IMR-90 (cell line): ENCODE data around the gene RASSF7. TPM values are rescaled to one million over a fixed set of nuclear protein-coding genes. Genes with fewer than 3 reads are reported as not detected.

ENCODE experiments used
- ATAC-seq: fragments of 200-7000 bp; cut with Tn5 transposase; 2 replicates; pipeline ENCODE4 v1.9.1; 2020; ENCODE audit warnings: low read depth, mild to moderate bottlenecking, moderate library complexity
- BruUV-seq: library from RNA; stranded (reverse); fragments of 400-500 nt; replicated peaks from 2 replicates; lab custom pipeline; 2021; lab: Mats Ljungman, UMichigan
- CTCF ChIA-PET: fragments of 300-600 bp; formaldehyde crosslinking; extraction: SDS; loops from one replicate; lab custom pipeline; 2021; ENCODE audit warnings: antibody characterized with exemption; lab: Yijun Ruan, JAX
- POLR2A ChIA-PET: fragments of 300-600 bp; sonication (Branson Sonifier 250); formaldehyde crosslinking; loops from one replicate; lab custom pipeline; 2022; ENCODE audit warnings: antibody characterized with exemption; ENCODE audit not compliant: unreplicated experiment; lab: Charles Lee
- DNase-seq: peaks from one replicate; pipeline ENCODE4 v3.0.0; 2013
- H2AFZ ChIP-seq: replicated peaks from 2 replicates; pipeline ENCODE3; 2013; ENCODE audit warnings: low read length, mild to moderate bottlenecking; ENCODE audit not compliant: poor library complexity
- H2AK5ac ChIP-seq: 2 replicates; pipeline ENCODE4 v1.6.1; 2013; ENCODE audit warnings: low read depth, low read length, inconsistent platforms
- H2AK9ac ChIP-seq: replicated peaks from 2 replicates; pipeline ENCODE3; 2013; ENCODE audit warnings: mild to moderate bottlenecking, low read depth, low read length, moderate library complexity; ENCODE audit not compliant: poor library complexity
- H2BK120ac ChIP-seq: 2 replicates; pipeline ENCODE4 v1.6.1; 2013; ENCODE audit warnings: low read depth, low read length, inconsistent platforms
- H2BK15ac ChIP-seq: 3 replicates; pipeline ENCODE4 v1.6.1; 2013; ENCODE audit warnings: low read depth, low read length, inconsistent platforms
- H2BK20ac ChIP-seq: 2 replicates; pipeline ENCODE4 v1.6.1; 2013; ENCODE audit warnings: low read depth, mild to moderate bottlenecking, inconsistent platforms, low read length, moderate library complexity
- H2BK5ac ChIP-seq: 2 replicates; pipeline ENCODE4 v1.6.1; 2013; ENCODE audit warnings: mild to moderate bottlenecking, low read depth, low read length, inconsistent platforms; ENCODE audit not compliant: poor library complexity, severe bottlenecking
- H3K14ac ChIP-seq: replicated peaks from 2 replicates; pipeline ENCODE4 v1.6.1; 2013; ENCODE audit warnings: low read depth, low read length, inconsistent platforms
- H3K18ac ChIP-seq: 2 replicates; pipeline ENCODE4 v1.6.1; 2013; ENCODE audit warnings: low read depth, low read length, control low read depth
- H3K23ac ChIP-seq: 2 replicates; pipeline ENCODE4 v1.6.1; 2013; ENCODE audit warnings: low read depth, low read length, inconsistent platforms
- H3K27ac ChIP-seq: 2 replicates; pipeline ENCODE4 v1.5.1; 2013; ENCODE audit warnings: mild to moderate bottlenecking, control low read depth, low read length; ENCODE audit not compliant: insufficient read depth
- H3K27me3 ChIP-seq: 2 replicates; pipeline ENCODE4 v1.6.1; 2013; ENCODE audit warnings: low read length; ENCODE audit not compliant: control insufficient read depth, insufficient read depth
- H3K36me3 ChIP-seq: 2 replicates; pipeline ENCODE4 v1.6.1; 2013; ENCODE audit warnings: low read length, mixed read lengths; ENCODE audit not compliant: control insufficient read depth, insufficient read depth
- H3K4ac ChIP-seq: 2 replicates; pipeline ENCODE4 v1.6.1; 2013; ENCODE audit warnings: low read depth, low read length, inconsistent platforms
- H3K4me1 ChIP-seq: 2 replicates; pipeline ENCODE4 v1.6.1; 2013; ENCODE audit warnings: low read length, mixed read lengths; ENCODE audit not compliant: control insufficient read depth, insufficient read depth
- H3K4me2 ChIP-seq: 2 replicates; pipeline ENCODE4 v1.6.1; 2013; ENCODE audit warnings: low read depth, mild to moderate bottlenecking, control low read depth, low read length, moderate library complexity
- H3K4me3 ChIP-seq: 2 replicates; pipeline ENCODE4 v1.5.1; 2013; ENCODE audit warnings: low read depth, mild to moderate bottlenecking, control low read depth, low read length, moderate library complexity; ENCODE audit not compliant: insufficient read depth
- H3K56ac ChIP-seq: 2 replicates; pipeline ENCODE4 v1.6.1; 2013; ENCODE audit warnings: low read length, inconsistent platforms; ENCODE audit not compliant: insufficient read depth; ENCODE audit errors: extremely low read depth
- H3K79me1 ChIP-seq, 2 experiments: 2 replicates each; pipeline ENCODE4 v1.6.1; 2013; ENCODE audit warnings: low read length in 2 of 2, inconsistent platforms in 1 of 2, low read depth in 1 of 2
- H3K9ac ChIP-seq: 2 replicates; pipeline ENCODE4 v1.6.1; 2013; ENCODE audit warnings: low read depth, low read length, control low read depth
- H3K9me1 ChIP-seq: 2 replicates; pipeline ENCODE4 v1.6.1; 2013; ENCODE audit warnings: low read length, inconsistent platforms; ENCODE audit not compliant: insufficient read depth
- H3K9me3 ChIP-seq: 2 replicates; pipeline ENCODE4 v1.6.1; 2013; ENCODE audit warnings: low read length; ENCODE audit not compliant: control insufficient read depth, insufficient read depth
- H4K20me1 ChIP-seq: 2 replicates; pipeline ENCODE4 v1.6.1; 2013; ENCODE audit warnings: low read length, inconsistent platforms; ENCODE audit not compliant: insufficient read depth
- H4K5ac ChIP-seq: 2 replicates; pipeline ENCODE4 v1.6.1; 2013; ENCODE audit warnings: mild to moderate bottlenecking, low read depth, low read length, control low read depth
- H4K8ac ChIP-seq, 2 experiments: 2 replicates each; pipeline ENCODE4 v1.6.1; 2013; ENCODE audit warnings: low read depth in 2 of 2, low read length in 2 of 2, control low read depth in 1 of 2, inconsistent platforms in 1 of 2
- H4K91ac ChIP-seq: 2 replicates; pipeline ENCODE4 v1.6.1; 2013; ENCODE audit warnings: low read depth, low read length, inconsistent platforms; ENCODE audit not compliant: insufficient read depth
- CEBPB ChIP-seq: IDR thresholded peaks from 2 replicates; pipeline ENCODE4 v1.6.1; 2012; ENCODE audit warnings: low read depth, low read length, improper control_type of control experiment
- SMC3 ChIP-seq: fragments of 150-350 bp; IDR thresholded peaks from 2 replicates; pipeline ENCODE4 v1.6.1; 2016; ENCODE audit warnings: low read depth, mild to moderate bottlenecking, antibody characterized with exemption, low read length, moderate library complexity
- WGBS, 2 experiments: methylation state at CpG; one replicate each; pipeline versions ENCODE4 v1.1.5 to v1.1.7; 2013; ENCODE audit warnings: missing lambda C conversion rate in 2 of 2; ENCODE audit not compliant: insufficient read length in 1 of 2; ENCODE audit errors: extremely low coverage in 2 of 2; 5-methylcytosine and 5-hydroxymethylcytosine counted together
- dilution Hi-C: fragments of 300-500 bp; cut with HindIII; formaldehyde crosslinking; loops from one replicate; pipeline ENCODE4 v1.14.3; 2018; ENCODE audit warnings: low sequenced_read_pairs; ENCODE audit not compliant: unreplicated experiment
- in situ Hi-C: fragments of 300-500 bp; cut with MboI; formaldehyde crosslinking; loops from 3 replicates; pipeline ENCODE4 v1.14.3; 2019; ENCODE audit warnings: low sequenced_read_pairs, inconsistent platforms, mixed read lengths
- intact Hi-C: fragments of 100-400 bp; cut with micrococcal nuclease; formaldehyde crosslinking; loops from 2 replicates; pipeline ENCODE4 v1.10.0; 2022
- polyA plus RNA-seq, 3 experiments: library from polyadenylated mRNA; depleted of rRNA; stranded (reverse); fragments of >200 nt; gene quantifications; 2 replicates each; pipeline ENCODE4 v1.2.3, GENCODE V29; 2012; ENCODE audit warnings: low replicate concordance in 1 of 3
- total RNA-seq: library from RNA; depleted of rRNA; stranded (reverse); fragments of >200 nt; gene quantifications from 2 replicates; pipeline ENCODE4 v1.2.3, GENCODE V29; 2012

RASSF7 gene
- total and polyA plus RNA-seq, 2 of the 4 experiments (the other 2 are of a cell fraction) = 6.8 to 18.5 TPM

DNA sequence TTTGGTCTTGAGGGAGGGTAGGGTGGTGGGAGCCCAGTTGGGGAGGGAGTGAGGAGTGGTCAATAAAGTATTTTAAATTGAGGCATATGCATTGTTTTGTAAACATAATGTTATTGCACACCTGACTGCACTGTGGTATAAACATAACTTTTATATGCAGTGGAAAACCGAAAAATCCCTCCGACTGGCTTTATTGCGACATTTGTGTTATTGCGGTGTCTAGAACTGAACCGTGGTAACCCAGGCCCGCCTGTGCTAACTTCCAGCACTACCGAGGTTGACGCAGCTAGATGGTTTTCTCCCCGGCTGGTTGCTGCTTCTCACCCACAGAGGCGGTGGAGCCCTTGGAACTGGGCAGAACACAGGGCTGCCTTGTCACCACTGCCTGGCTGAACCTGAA is 46.2 kb upstream of the RASSF7 start:
- in situ Hi-C loops = no loop called here
- H3K27ac ChIP-seq = no peak overlapping the region
- WGBS, 2 experiments = 100% methylated on average over 9 of the region's 10 CpGs; no CpG with 5 or more reads in 1 of the 2 experiments
- no peak for DNase-seq
- ChIA-PET CTCF (no interaction called here), POLR2A (no interaction called here)
- BruUV-seq = no TSS peak
- H3K18ac ChIP-seq = no peak overlapping the region
- H3K9ac ChIP-seq = no peak overlapping the region
- H3K4me1 ChIP-seq = no peaks in the 10 kb centered on the region
- H4K91ac ChIP-seq = no peak overlapping the region
- H3K9me3 ChIP-seq = peaks cover 6% of the 10 kb centered on the region; the same call in 1 of the 2 replicates
- no peak overlapping the region for H4K5ac ChIP-seq
- peaks cover 14% of the 10 kb centered on the region for H3K36me3 ChIP-seq
- peaks cover 3% of the 10 kb centered on the region; the same call in 1 of the 2 replicates for H3K9me1 ChIP-seq
- dilution Hi-C loops = no loop called here
- H2BK120ac ChIP-seq = no peak overlapping the region
- no peak overlapping the region for H2AK9ac ChIP-seq
- H3K4me2 ChIP-seq = no peak overlapping the region
- intact Hi-C loops = loop anchor here (5.0 kb wide), 1 partner anchor 307 kb away; the partner anchor contains the start of genes BET1L and RIC8A
- no peak for ATAC-seq
- H2BK20ac ChIP-seq = no peak overlapping the region
- H2AFZ ChIP-seq = no peak overlapping the region
- no peaks in the 10 kb centered on the region for H3K27me3 ChIP-seq
- H3K23ac ChIP-seq = no peak overlapping the region
- H4K20me1 ChIP-seq = no peaks in the 10 kb centered on the region
- H3K79me1 ChIP-seq = peaks cover 0 to 3% of the 10 kb centered on the region in 2 experiments; a peak in 3 of 4 replicates
- no peak overlapping the region for H3K4me3 ChIP-seq
- no peak overlapping the region for H3K4ac ChIP-seq
- no peak overlapping the region for H2BK5ac ChIP-seq
- H3K14ac ChIP-seq = no peak overlapping the region
- H3K56ac ChIP-seq = no peak overlapping the region
- TF ChIP-seq CEBPB = peak; percentile 58
- TF ChIP-seq SMC3 = no peak
- no peak overlapping the region for H2AK5ac ChIP-seq
- H4K8ac ChIP-seq = no peak overlapping the region
- no peak overlapping the region for H2BK15ac ChIP-seq
